CD14-positive monocyte (primary cell): ENCODE data around the gene RIPOR1. TPM values are rescaled to one million over a fixed set of nuclear protein-coding genes. Genes with fewer than 3 reads are reported as not detected.

Experiments
- DNase-seq, 3 donors: peaks; one replicate each; pipeline ENCODE4 v3.0.0-alpha.2; 2011 to 2022
- H2AFZ ChIP-seq: 2 replicates; pipeline ENCODE4 v1.6.0; 2012; ENCODE audit warnings: mild to moderate bottlenecking, low read depth, low read length, inconsistent platforms; ENCODE audit not compliant: insufficient read depth, poor library complexity, severe bottlenecking
- H3K27ac ChIP-seq, 2 donors: 1 replicate in 1 of 2; 2 replicates in 1 of 2; pipeline ENCODE4 v1.5.1; 2012 to 2013; ENCODE audit warnings: low read length in 2 of 2, control low read depth in 1 of 2, inconsistent platforms in 1 of 2, low read depth in 1 of 2, mild to moderate bottlenecking in 1 of 2
- H3K27me3 ChIP-seq, 2 donors: one replicate each; pipeline versions ENCODE4 v1.6.0 to v1.6.1; 2011 to 2013; ENCODE audit warnings: low read length in 2 of 2; ENCODE audit not compliant: control insufficient read depth in 2 of 2, insufficient read depth in 2 of 2
- H3K36me3 ChIP-seq, 2 donors: replicated peaks in 1 of 2; 1 replicate in 1 of 2; 2 replicates in 1 of 2; pipeline versions ENCODE4 v1.5.1 to v1.6.1; 2012 to 2013; ENCODE audit warnings: low read length in 2 of 2, control low read depth in 1 of 2, inconsistent platforms in 1 of 2, mild to moderate bottlenecking in 1 of 2; ENCODE audit not compliant: insufficient read depth in 2 of 2, control insufficient read depth in 1 of 2
- H3K4me1 ChIP-seq, 2 donors: 1 replicate in 1 of 2; 2 replicates in 1 of 2; pipeline versions ENCODE4 v1.5.1 to v1.6.1; 2012 to 2013; ENCODE audit warnings: low read length in 2 of 2, control low read depth in 1 of 2, inconsistent platforms in 1 of 2, mild to moderate bottlenecking in 1 of 2, moderate library complexity in 1 of 2; ENCODE audit not compliant: insufficient read depth in 2 of 2, control insufficient read depth in 1 of 2
- H3K4me2 ChIP-seq: replicated peaks from 2 replicates; pipeline ENCODE3; 2012; ENCODE audit warnings: low read length, moderate library complexity, mild to moderate bottlenecking; ENCODE audit not compliant: poor library complexity, severe bottlenecking; ENCODE audit errors: extremely low read depth
- H3K4me3 ChIP-seq, 3 experiments: fragments of 200-600 bp in 1 of 3; sonication (generic) in 1 of 3; replicated peaks in 1 of 3; 1 replicate in 2 of 3; 2 replicates in 1 of 3; pipeline ENCODE4 v1.5.1; 2011 to 2013; ENCODE audit warnings: low read length in 3 of 3, mild to moderate bottlenecking in 3 of 3, control low read depth in 2 of 3, low read depth in 2 of 3, inconsistent platforms in 1 of 3, moderate library complexity in 1 of 3
- H3K79me2 ChIP-seq: 2 replicates; pipeline ENCODE4 v1.6.0; 2012; ENCODE audit warnings: mild to moderate bottlenecking, control low read depth, inconsistent platforms, low read length, moderate library complexity; ENCODE audit not compliant: insufficient read depth
- H3K9ac ChIP-seq: 2 replicates; pipeline ENCODE4 v1.6.0; 2017; ENCODE audit warnings: low read length, mild to moderate bottlenecking; ENCODE audit not compliant: insufficient read depth, poor library complexity, severe bottlenecking
- H3K9me3 ChIP-seq, 2 donors: replicated peaks in 1 of 2; 1 replicate in 1 of 2; 2 replicates in 1 of 2; pipeline versions ENCODE4 v1.5.1 to v1.6.1; 2012 to 2013; ENCODE audit warnings: low read length in 2 of 2, control low read depth in 1 of 2; ENCODE audit not compliant: control insufficient read depth in 1 of 2, insufficient read depth in 1 of 2
- H4K20me1 ChIP-seq: 2 replicates; pipeline ENCODE4 v1.6.0; 2012; ENCODE audit warnings: mild to moderate bottlenecking, low read length, control low read depth, moderate library complexity; ENCODE audit not compliant: insufficient read depth
- H3K27ac Mint-ChIP-seq, 7 donors: one replicate each; pipeline ENCODE4 v1.8.0; 2020; ENCODE audit warnings: mild to moderate bottlenecking in 7 of 7, mixed read lengths in 7 of 7, moderate library complexity in 6 of 7, inconsistent platforms in 2 of 7
- H3K27me3 Mint-ChIP-seq, 3 donors: one replicate each; pipeline ENCODE4 v1.8.0; 2021 to 2022; ENCODE audit warnings: low read depth in 3 of 3, mild to moderate bottlenecking in 3 of 3, mixed read lengths in 3 of 3, moderate library complexity in 3 of 3, inconsistent platforms in 1 of 3
- H3K36me3 Mint-ChIP-seq, 2 donors: one replicate each; pipeline ENCODE4 v1.8.0; 2020; ENCODE audit warnings: mixed read lengths in 2 of 2, inconsistent platforms in 1 of 2, mild to moderate bottlenecking in 1 of 2
- H3K4me1 Mint-ChIP-seq: one replicate; pipeline ENCODE4 v1.8.0; 2020; ENCODE audit warnings: mild to moderate bottlenecking, mixed read lengths
- H3K4me3 Mint-ChIP-seq, 2 donors: one replicate each; pipeline ENCODE4 v1.8.0; 2020; ENCODE audit warnings: mild to moderate bottlenecking in 2 of 2, mixed read lengths in 2 of 2, moderate library complexity in 1 of 2
- H3K9me3 Mint-ChIP-seq, 7 donors: one replicate each; pipeline ENCODE4 v1.8.0; 2020 to 2022; ENCODE audit warnings: mixed read lengths in 7 of 7, mild to moderate bottlenecking in 6 of 7, moderate library complexity in 6 of 7, inconsistent platforms in 2 of 7
- CTCF ChIP-seq: fragments of 200-600 bp; IDR thresholded peaks from one replicate; pipeline ENCODE4 v1.8.0; 2022; ENCODE audit warnings: antibody characterized with exemption, mild to moderate bottlenecking
- WGBS: methylation state at CpG from one replicate; pipeline ENCODE4 v1.1.5; 2013; ENCODE audit warnings: missing lambda C conversion rate; ENCODE audit not compliant: insufficient coverage; 5-methylcytosine and 5-hydroxymethylcytosine counted together
- intact Hi-C, 2 donors: fragments of 100-400 bp; cut with micrococcal nuclease; formaldehyde crosslinking; loops; one replicate each; pipeline versions ENCODE4 v1.15.0 to v1.15.1; 2023
- polyA plus RNA-seq, 3 donors: library from polyadenylated mRNA; depleted of rRNA in 1 of 3; unstranded in 2 of 3; stranded (reverse) in 1 of 3; fragments of 300-500 nt in 2 of 3; fragments of >200 nt in 1 of 3; fragmentation: Illumina TruSeq in 2 of 3; gene quantifications; 1 replicate in 2 of 3; 2 replicates in 1 of 3; pipeline ENCODE4 v1.2.3, GENCODE V29; 2012 to 2021

The RIPOR1 gene
- polyA plus RNA-seq, 3 donors = 8.6 to 115 (median 17.5) TPM

GRCh38 chr16:67552476-67552875 is 23.8 kb downstream of the RIPOR1 start:
- Histone ChIP-seq H3K4me2 (peak overlapping the region; percentile 14), H3K36me3 (peaks cover 0 to 20% of the 10 kb centered on the region in 2 donors), H3K9me3 (no peaks in the 10 kb centered on the region), H2AFZ (no peak overlapping the region), H3K4me1 (peaks cover 43 to 49% of the 10 kb centered on the region in 2 donors), H3K27me3 (no peaks in the 10 kb centered on the region), H3K27ac (peak overlapping the region; percentile 16 to 49), H3K79me2 (peaks cover 28% of the 10 kb centered on the region), H3K4me3 (no peak overlapping the region), H4K20me1 (peaks cover 14% of the 10 kb centered on the region), H3K9ac (no peak overlapping the region)
- H3K4me3 Mint-ChIP-seq = peak overlapping the region in 1 of 2 donors; percentile 59
- 60% methylated on average over 2 of the region's 4 CpGs for WGBS
- no peak for DNase-seq
- intact Hi-C loops = no loop called here
- peaks cover 0 to 1% (median 0%) of the 10 kb centered on the region in 3 donors for H3K27me3 Mint-ChIP-seq
- peaks cover 50% of the 10 kb centered on the region for H3K4me1 Mint-ChIP-seq
- no peaks in the 10 kb centered on the region for H3K9me3 Mint-ChIP-seq
- no peak for TF ChIP-seq CTCF
- peak overlapping the region in 6 of 7 donors; percentile 1 to 83 (median 49) for H3K27ac Mint-ChIP-seq
- H3K36me3 Mint-ChIP-seq = peaks cover 19% of the 10 kb centered on the region in 2 donors

GRCh38 chr16:67555795-67556212 is 27.2 kb downstream of the RIPOR1 start:
- Mint-ChIP-seq H3K36me3 (no peaks in the 10 kb centered on the region), H3K4me1 (peaks cover 42% of the 10 kb centered on the region), H3K9me3 (no peaks in the 10 kb centered on the region), H3K27me3 (no peaks in the 10 kb centered on the region), H3K27ac (peak overlapping the region; percentile 68 to 88 (median 82)), H3K4me3 (peak overlapping the region in 1 of 2 donors; percentile 33)
- Histone ChIP-seq H3K4me3 (peak overlapping the region in 1 of 3 experiments; percentile 27), H3K4me1 (peaks cover 39 to 42% of the 10 kb centered on the region in 2 donors), H3K36me3 (no peaks in the 10 kb centered on the region), H2AFZ (no peak overlapping the region), H3K9me3 (no peaks in the 10 kb centered on the region), H3K27me3 (no peaks in the 10 kb centered on the region), H3K9ac (no peak overlapping the region), H4K20me1 (no peaks in the 10 kb centered on the region), H3K27ac (peak overlapping the region in 1 of 2 donors; percentile 76), H3K4me2 (peak overlapping the region; percentile 48), H3K79me2 (peaks cover 47% of the 10 kb centered on the region)
- no peak for TF ChIP-seq CTCF
- no CpG with 5 or more reads among the region's 3 CpGs for WGBS
- intact Hi-C loops = no loop called here
- DNase-seq = peak; percentile 46 to 75 (median 70)
